Skeletal muscle satellite cell (primary cell): ENCODE results near the gene BNIP5.
"Not testable (repeated sequence)": the region's sequence is repeated elsewhere in the genome, so short reads cannot be mapped to it uniquely, and the experiment has no call there.

Experiments used
- H3K27me3 ChIP-seq: 2 replicates; pipeline ENCODE4 v1.7.0; 2013; ENCODE audit warnings: low read length; ENCODE audit not compliant: control insufficient read depth, insufficient read depth
- H3K36me3 ChIP-seq: 2 replicates; pipeline ENCODE4 v1.7.0; 2013; ENCODE audit warnings: mild to moderate bottlenecking, control low read depth, low read length; ENCODE audit not compliant: insufficient read depth
- H3K4me1 ChIP-seq: 2 replicates; pipeline ENCODE4 v1.7.0; 2013; ENCODE audit warnings: low read length; ENCODE audit not compliant: control insufficient read depth, insufficient read depth
- H3K4me2 ChIP-seq: 2 replicates; pipeline ENCODE4 v1.7.0; 2013; ENCODE audit warnings: mild to moderate bottlenecking, low read length
- H3K4me3 ChIP-seq: 2 replicates; pipeline ENCODE4 v1.7.0; 2013; ENCODE audit warnings: low read length
- H3K9ac ChIP-seq: 2 replicates; pipeline ENCODE4 v1.7.0; 2013; ENCODE audit warnings: mild to moderate bottlenecking, low read depth, low read length, moderate library complexity
- H3K9me3 ChIP-seq: replicated peaks from 2 replicates; pipeline ENCODE4 v1.7.0; 2013; ENCODE audit warnings: mild to moderate bottlenecking, control low read depth, low read length

The BNIP5 gene

GRCh38 chr6:36364061-36364635 lies 27.5 kb upstream of the BNIP5 start:
- not testable (repeated sequence) for H3K4me2 ChIP-seq, H3K36me3 ChIP-seq, H3K9ac ChIP-seq, H3K9me3 ChIP-seq, H3K4me1 ChIP-seq, H3K4me3 ChIP-seq
- peaks cover 30% of the 10 kb centered on the region for H3K27me3 ChIP-seq

- H3K9me3 ChIP-seq, H3K4me1 ChIP-seq: not testable (repeated sequence)
- H3K27me3 ChIP-seq, result peaks cover 32% of the 10 kb centered on the region
Measured at GRCh38 chr6:36363371-36363752, 26.7 kb upstream of the BNIP5 start.

GRCh38 chr6:36362551-36363370 lies 26.1 kb upstream of the BNIP5 start:
- Histone ChIP-seq H3K4me2 (no peak overlapping the region), H3K4me1 (peaks cover 10% of the 10 kb centered on the region), H3K27me3 (peaks cover 36% of the 10 kb centered on the region), H3K9me3 (no peaks in the 10 kb centered on the region), H3K36me3 (no peaks in the 10 kb centered on the region), H3K9ac (no peak overlapping the region), H3K4me3 (no peak overlapping the region)

More at GRCh38 chr6:36363371-36363752, 26.7 kb upstream of the BNIP5 start:
- H3K4me3 ChIP-seq, H3K4me2 ChIP-seq, H3K9ac ChIP-seq, H3K36me3 ChIP-seq: not testable (repeated sequence)

GRCh38 chr6:36361071-36361470 lies 24.4 kb upstream of the BNIP5 start:
- peaks cover 10% of the 10 kb centered on the region for H3K4me1 ChIP-seq
- H3K4me2 ChIP-seq, result no peak overlapping the region
- no peak overlapping the region for H3K4me3 ChIP-seq
- no peaks in the 10 kb centered on the region for H3K9me3 ChIP-seq
- H3K36me3 ChIP-seq, result no peaks in the 10 kb centered on the region
- H3K27me3 ChIP-seq, result peaks cover 37% of the 10 kb centered on the region
- H3K9ac ChIP-seq, result no peak overlapping the region

GRCh38 chr6:36360241-36361054 lies 23.8 kb upstream of the BNIP5 start:
- Histone ChIP-seq H3K9me3 (no peaks in the 10 kb centered on the region), H3K4me1 (peaks cover 10% of the 10 kb centered on the region), H3K9ac (no peak overlapping the region), H3K4me3 (no peak overlapping the region), H3K27me3 (peaks cover 33% of the 10 kb centered on the region), H3K36me3 (no peaks in the 10 kb centered on the region), H3K4me2 (peak overlapping the region; percentile 46)

GRCh38 chr6:36358226-36358915 lies 21.7 kb upstream of the BNIP5 start:
- H3K9ac ChIP-seq, result no peak overlapping the region

GRCh38 chr6:36357872-36358225 lies 21.2 kb upstream of the BNIP5 start:
- Histone ChIP-seq H3K4me3 (no peak overlapping the region), H3K4me2 (no peak overlapping the region), H3K27me3 (peaks cover 27% of the 10 kb centered on the region), H3K9me3 (no peaks in the 10 kb centered on the region), H3K36me3 (no peaks in the 10 kb centered on the region), H3K9ac (no peak overlapping the region), H3K4me1 (peaks cover 10% of the 10 kb centered on the region)

More at GRCh38 chr6:36358226-36358915, 21.7 kb upstream of the BNIP5 start:
- Histone ChIP-seq H3K9me3 (no peaks in the 10 kb centered on the region), H3K4me2 (peak overlapping the region; percentile 6), H3K36me3 (no peaks in the 10 kb centered on the region), H3K4me3 (no peak overlapping the region), H3K4me1 (peaks cover 10% of the 10 kb centered on the region), H3K27me3 (peaks cover 28% of the 10 kb centered on the region)

- H3K36me3 ChIP-seq, result no peaks in the 10 kb centered on the region
- peaks cover 10% of the 10 kb centered on the region for H3K4me1 ChIP-seq
- no peak overlapping the region for H3K4me2 ChIP-seq
- H3K9ac ChIP-seq, result no peak overlapping the region
- no peak overlapping the region for H3K4me3 ChIP-seq
- no peaks in the 10 kb centered on the region for H3K9me3 ChIP-seq
- peaks cover 21% of the 10 kb centered on the region for H3K27me3 ChIP-seq
Measured at GRCh38 chr6:36355819-36356218, 19.1 kb upstream of the BNIP5 start.

GRCh38 chr6:36353411-36353915 lies 16.8 kb upstream of the BNIP5 start:
- Histone ChIP-seq H3K36me3 (no peaks in the 10 kb centered on the region), H3K9ac (no peak overlapping the region), H3K4me3 (no peak overlapping the region), H3K27me3 (peaks cover 30% of the 10 kb centered on the region), H3K4me2 (no peak overlapping the region), H3K4me1 (peaks cover 3% of the 10 kb centered on the region), H3K9me3 (no peaks in the 10 kb centered on the region)

GRCh38 chr6:36352477-36353157 lies 15.9 kb upstream of the BNIP5 start:
- Histone ChIP-seq H3K4me1 (no peaks in the 10 kb centered on the region), H3K4me3 (no peak overlapping the region), H3K4me2 (no peak overlapping the region), H3K9me3 (no peaks in the 10 kb centered on the region), H3K27me3 (peaks cover 25% of the 10 kb centered on the region), H3K36me3 (no peaks in the 10 kb centered on the region), H3K9ac (no peak overlapping the region)
